Panc1 (cell line): ENCODE results near the gene SKIC8. TPM values are rescaled to one million over a fixed set of nuclear protein-coding genes. Genes with fewer than 3 reads are reported as not detected.

Experiments used
- ATAC-seq: fragments of 200-7000 bp; cut with Tn5 transposase; 2 replicates; pipeline ENCODE4 v1.9.1; 2020; ENCODE audit warnings: mild to moderate bottlenecking, moderate library complexity
- BruUV-seq: library from RNA; stranded (reverse); fragments of 400-500 nt; replicated peaks from 2 replicates; lab custom pipeline; 2021; lab: Mats Ljungman, UMichigan
- CTCF ChIA-PET: fragments of 300-600 bp; sonication (Branson Sonifier 250); formaldehyde crosslinking; loops from one replicate; lab custom pipeline; 2022; ENCODE audit warnings: antibody characterized with exemption; lab: Charles Lee
- POLR2A ChIA-PET: fragments of 300-600 bp; sonication (Branson Sonifier 250); formaldehyde crosslinking; loops from one replicate; lab custom pipeline; 2022; ENCODE audit warnings: antibody characterized with exemption; lab: Charles Lee
- DNase-seq: peaks from one replicate; pipeline ENCODE4 v3.0.0-alpha.2; 2010; ENCODE audit warnings: low read depth, low spot score
- H3K27ac ChIP-seq: 2 replicates; pipeline ENCODE4 v1.5.1; 2011; ENCODE audit warnings: mild to moderate bottlenecking, low read length, inconsistent platforms
- H3K27me3 ChIP-seq: fragments of 200-500 bp; sonication (Bioruptor generic); 2 replicates; pipeline ENCODE4 v1.6.0; 2014; ENCODE audit warnings: low read length, inconsistent platforms; ENCODE audit not compliant: control insufficient read depth, insufficient read depth
- H3K36me3 ChIP-seq: fragments of 200-500 bp; sonication (Bioruptor generic); 2 replicates; pipeline ENCODE4 v1.5.1; 2014; ENCODE audit warnings: inconsistent platforms, mild to moderate bottlenecking, low read length, moderate library complexity; ENCODE audit not compliant: control insufficient read depth, insufficient read depth
- H3K4me1 ChIP-seq: 2 replicates; pipeline ENCODE4 v1.5.1; 2011; ENCODE audit warnings: inconsistent platforms, mild to moderate bottlenecking, low read length, moderate library complexity; ENCODE audit not compliant: control insufficient read depth, insufficient read depth
- H3K4me3 ChIP-seq, 2 experiments: 2 replicates each; pipeline ENCODE4 v1.5.1; 2011 to 2012; ENCODE audit warnings: low read depth in 2 of 2, low read length in 2 of 2, mild to moderate bottlenecking in 2 of 2, inconsistent platforms in 1 of 2, moderate library complexity in 1 of 2
- H3K9me3 ChIP-seq: fragments of 200-500 bp; sonication (Bioruptor generic); 2 replicates; pipeline ENCODE4 v1.5.1; 2014; ENCODE audit warnings: low read depth, mild to moderate bottlenecking, inconsistent platforms, low read length, moderate library complexity; ENCODE audit not compliant: control insufficient read depth, insufficient read depth
- POLR2AphosphoS5 ChIP-seq: IDR thresholded peaks from 2 replicates; pipeline ENCODE4 v1.6.1; 2012; ENCODE audit warnings: mild to moderate bottlenecking, low read depth, low read length, moderate library complexity
- REST ChIP-seq, 2 experiments: IDR thresholded peaks; 2 replicates each; pipeline ENCODE4 v1.6.1; 2011 to 2012; ENCODE audit warnings: low read depth in 2 of 2, control low read depth in 1 of 2, low read length in 1 of 2, mild to moderate bottlenecking in 1 of 2, moderate library complexity in 1 of 2; ENCODE audit not compliant: insufficient read depth in 1 of 2
- SIN3A ChIP-seq: IDR thresholded peaks from 2 replicates; pipeline ENCODE4 v1.6.1; 2012; ENCODE audit warnings: low read depth, mild to moderate bottlenecking, low read length, moderate library complexity, borderline replicate concordance; ENCODE audit not compliant: insufficient read depth
- TCF7L2 ChIP-seq: IDR thresholded peaks from 2 replicates; pipeline ENCODE4 v1.6.1; 2011; ENCODE audit warnings: mild to moderate bottlenecking, low read depth, low read length, inconsistent platforms
- in situ Hi-C: cut with HindIII; loops from 2 replicates; pipeline ENCODE4 v1.10.0; 2016; ENCODE audit warnings: low sequenced_read_pairs, low pct_unique_long_range_greater_than_20kb
- intact Hi-C: fragments of 100-400 bp; cut with micrococcal nuclease; formaldehyde crosslinking; loops from one replicate; pipeline ENCODE4 v1.10.0; 2022; ENCODE audit not compliant: unreplicated experiment
- total RNA-seq: library from RNA; stranded (reverse); gene quantifications from one replicate; pipeline ENCODE4 v1.2.1, GENCODE V29; 2021; ENCODE audit not compliant: unreplicated experiment
- TF ChIP-seq, protein P1 (sequence below): fragments of 450-650 bp; IDR thresholded peaks from 2 replicates; pipeline ENCODE4 v1.5.1; 2017; ENCODE audit warnings: mild to moderate bottlenecking

The SKIC8 gene
- total RNA-seq, 1 experiment from 2014 or later, result 66.3 TPM

GRCh38 chr15:78342021-78342420 lies 42.6 kb upstream of the SKIC8 start:
- H3K4me1 ChIP-seq, result peaks cover 5% of the 10 kb centered on the region; the same call in 1 of the 2 replicates
- H3K27ac ChIP-seq, result no peak overlapping the region
- DNase-seq (no peak), ATAC-seq (no peak)
- BruUV-seq, result no TSS peak
- no peaks in the 10 kb centered on the region for H3K36me3 ChIP-seq
- TF ChIP-seq SIN3A (no peak), TCF7L2 (no peak), POLR2AphosphoS5 (no peak), REST (IDR thresholded peaks at IDR 0.05; ENCODE audit: insufficient read depth in 1 of 2, low read depth in 2 of 2, low read length in 1 of 2) (no peak)
- TF ChIP-seq, protein P1, sequence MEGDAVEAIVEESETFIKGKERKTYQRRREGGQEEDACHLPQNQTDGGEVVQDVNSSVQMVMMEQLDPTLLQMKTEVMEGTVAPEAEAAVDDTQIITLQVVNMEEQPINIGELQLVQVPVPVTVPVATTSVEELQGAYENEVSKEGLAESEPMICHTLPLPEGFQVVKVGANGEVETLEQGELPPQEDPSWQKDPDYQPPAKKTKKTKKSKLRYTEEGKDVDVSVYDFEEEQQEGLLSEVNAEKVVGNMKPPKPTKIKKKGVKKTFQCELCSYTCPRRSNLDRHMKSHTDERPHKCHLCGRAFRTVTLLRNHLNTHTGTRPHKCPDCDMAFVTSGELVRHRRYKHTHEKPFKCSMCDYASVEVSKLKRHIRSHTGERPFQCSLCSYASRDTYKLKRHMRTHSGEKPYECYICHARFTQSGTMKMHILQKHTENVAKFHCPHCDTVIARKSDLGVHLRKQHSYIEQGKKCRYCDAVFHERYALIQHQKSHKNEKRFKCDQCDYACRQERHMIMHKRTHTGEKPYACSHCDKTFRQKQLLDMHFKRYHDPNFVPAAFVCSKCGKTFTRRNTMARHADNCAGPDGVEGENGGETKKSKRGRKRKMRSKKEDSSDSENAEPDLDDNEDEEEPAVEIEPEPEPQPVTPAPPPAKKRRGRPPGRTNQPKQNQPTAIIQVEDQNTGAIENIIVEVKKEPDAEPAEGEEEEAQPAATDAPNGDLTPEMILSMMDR, result no peak
- CTCF ChIA-PET, result interaction anchor here (0.6 kb wide), 1 partner anchor 157 kb away, joined by 3 read pairs; no protein-coding TSS in a partner anchor
- in situ Hi-C loops, result no loop called here
- no peaks in the 10 kb centered on the region for H3K9me3 ChIP-seq
- peaks cover 18% of the 10 kb centered on the region for H3K27me3 ChIP-seq
- H3K4me3 ChIP-seq, result no peak overlapping the region
- POLR2A ChIA-PET, result no interaction called here
- intact Hi-C loops, result no loop called here

DNA sequence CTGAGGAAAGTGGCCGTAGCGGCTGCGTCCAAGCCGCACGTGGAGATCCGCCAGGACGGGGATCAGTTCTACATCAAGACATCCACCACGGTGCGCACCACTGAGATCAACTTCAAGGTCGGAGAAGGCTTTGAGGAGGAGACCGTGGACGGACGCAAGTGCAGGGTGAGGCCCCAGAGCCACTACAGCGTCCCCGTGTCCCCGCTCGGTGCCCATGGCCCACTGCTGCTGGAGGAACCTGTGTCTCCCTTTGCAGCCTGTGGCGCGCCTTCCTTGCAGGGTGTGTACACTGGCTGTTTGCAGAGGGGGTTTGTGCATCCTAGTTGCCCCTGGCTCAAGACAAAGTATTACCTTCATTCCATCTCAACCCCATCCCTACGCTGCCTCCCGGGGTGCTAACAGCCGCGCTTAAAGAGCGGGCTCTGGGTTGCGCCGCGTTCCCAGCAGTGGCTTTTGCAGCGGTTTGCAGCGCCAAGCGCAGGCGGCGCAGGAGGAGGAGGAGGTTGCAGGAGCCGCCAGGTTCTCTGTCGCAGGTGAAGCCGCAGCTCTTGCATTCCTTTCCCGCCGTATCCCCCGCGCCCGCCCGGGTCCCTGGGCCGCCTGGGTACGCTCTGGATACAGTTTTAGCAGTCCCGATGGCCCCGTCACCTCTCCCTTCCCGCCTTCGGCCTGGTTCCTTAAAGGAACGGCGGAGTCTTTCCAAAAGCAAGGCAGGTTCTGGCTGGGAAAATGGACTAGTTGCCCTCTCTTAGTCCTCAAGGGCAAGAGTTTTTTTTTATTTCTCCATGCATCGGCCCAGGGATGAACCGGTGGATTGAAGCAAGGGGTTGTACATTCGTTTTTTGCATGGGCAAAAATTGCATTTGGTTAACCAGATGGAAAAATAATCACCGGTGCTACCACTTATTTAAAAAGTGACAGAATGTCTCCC lies 41.9 kb upstream of the SKIC8 start:
- intact Hi-C loops (no loop called here), in situ Hi-C loops (no loop called here)
- no TSS peak for BruUV-seq
- TF ChIP-seq SIN3A, result no peak
- ChIA-PET CTCF (no interaction called here), POLR2A (no interaction called here)
- Histone ChIP-seq H3K36me3 (no peaks in the 10 kb centered on the region), H3K9me3 (no peaks in the 10 kb centered on the region), H3K4me3 (peak overlapping the region; percentile 12 to 33), H3K4me1 (peaks cover 5% of the 10 kb centered on the region; the same call in 1 of the 2 replicates), H3K27me3 (peaks cover 18% of the 10 kb centered on the region), H3K27ac (no peak overlapping the region)
- DNase-seq (no peak), ATAC-seq (peak; percentile 81)
